HG02970 (cell line): ENCODE measurements around the gene CUL7.
A peak's percentile ranks its signal among the peaks of the same experiment; 100 is the strongest.

Source experiments
- ATAC-seq: cut with Tn5 transposase; IDR thresholded peaks from one replicate; pipeline ENCODE4 v1.9.1; 2021; ENCODE audit warnings: mild to moderate bottlenecking, moderate library complexity, moderate number of reproducible peaks; ENCODE audit not compliant: unreplicated experiment, low FRiP score

Gene CUL7

DNA sequence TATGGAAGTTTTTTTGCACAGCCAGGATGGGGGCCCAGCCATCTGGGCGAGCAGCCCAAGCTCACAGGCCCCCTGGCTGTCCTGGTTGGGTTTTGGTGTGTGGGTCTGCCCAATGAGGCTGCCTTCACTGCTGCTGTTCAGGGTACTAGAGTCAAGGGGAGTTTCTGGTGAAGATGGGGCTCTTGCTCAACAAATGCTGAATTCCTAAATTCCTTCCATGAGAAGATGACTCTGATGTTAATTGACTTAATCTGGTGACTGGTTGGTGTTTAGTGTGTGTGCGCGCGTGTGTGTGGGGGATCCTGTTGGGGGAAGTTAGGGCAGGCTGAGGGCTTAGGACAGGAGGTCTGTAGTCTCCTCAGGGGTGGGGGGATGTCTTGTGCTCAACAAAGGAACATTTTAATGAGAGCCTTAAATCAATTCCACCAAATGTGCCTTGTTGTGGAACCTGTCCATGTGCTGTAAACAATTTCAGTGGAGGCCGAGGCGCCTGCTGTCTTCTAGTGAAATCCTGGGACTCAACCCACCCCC, 24.4 kb upstream of the CUL7 start:
- ATAC-seq = no peak

DNA sequence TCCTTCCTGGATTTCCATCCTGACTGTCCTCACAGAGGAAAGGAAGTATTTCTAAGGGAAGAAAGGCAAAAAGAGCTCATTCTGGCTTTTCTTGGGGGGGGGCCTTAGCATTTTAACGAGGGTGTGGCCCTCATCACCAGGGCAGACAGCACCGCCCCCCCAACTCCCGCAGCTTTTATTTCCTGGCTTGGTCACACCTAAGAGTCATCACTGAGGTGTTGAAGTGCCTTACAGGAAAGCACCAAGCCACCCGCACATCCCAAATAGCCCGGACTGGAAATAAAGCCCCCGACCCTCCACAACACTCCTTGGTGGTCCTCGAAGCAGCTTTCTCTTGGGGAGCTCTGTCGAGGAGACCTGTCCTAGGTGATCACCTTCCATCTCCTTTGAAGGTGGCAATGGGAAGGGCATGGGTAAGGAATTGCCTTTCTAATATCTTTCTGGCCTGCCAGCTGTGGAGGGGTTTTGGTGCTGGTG, 23.7 kb upstream of the CUL7 start:
- no peak for ATAC-seq

DNA sequence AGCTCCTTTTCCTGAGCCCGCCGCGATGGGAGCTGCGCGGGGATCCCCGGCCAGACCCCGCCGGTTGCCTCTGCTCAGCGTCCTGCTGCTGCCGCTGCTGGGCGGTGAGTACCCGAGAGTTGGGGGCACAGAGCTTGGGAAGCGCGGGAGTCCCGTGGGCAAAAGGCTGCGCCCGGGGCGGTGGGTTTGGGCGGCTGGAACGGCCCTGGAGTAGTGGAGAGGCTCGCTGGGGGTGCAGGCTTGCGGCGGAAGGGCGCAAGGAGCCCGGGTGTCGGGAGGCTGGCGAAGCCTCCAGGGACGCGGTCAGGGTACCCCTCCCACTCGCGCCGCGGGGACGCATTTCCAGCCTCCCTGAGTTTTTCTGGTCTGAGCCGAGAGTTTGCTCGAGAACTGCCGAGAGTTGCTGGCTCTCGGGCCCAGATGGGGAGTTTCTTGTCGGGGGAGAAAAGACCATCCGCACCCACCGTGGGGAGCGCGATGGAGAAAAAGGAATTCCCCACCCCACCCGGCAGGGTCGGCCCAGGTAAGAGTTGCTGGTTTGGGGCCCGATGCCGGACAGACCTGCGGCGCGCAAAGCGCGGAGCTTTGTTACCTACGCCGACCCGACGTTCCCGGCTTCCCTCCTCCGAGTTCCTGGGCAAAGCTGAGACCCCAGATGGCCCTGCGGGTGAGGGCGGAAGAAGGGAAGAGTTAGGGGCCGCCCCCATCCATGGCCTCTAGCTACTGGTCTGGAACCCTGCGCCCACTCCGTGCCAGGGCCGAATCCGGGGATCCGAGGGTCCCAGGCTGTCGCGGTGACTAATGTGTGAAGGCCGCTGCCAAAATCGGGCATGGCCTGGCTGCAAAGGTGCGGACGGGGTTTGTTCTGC, 23.0 kb upstream of the CUL7 start:
- no peak for ATAC-seq

- ATAC-seq = no peak
These were observed 22.2 kb upstream of the CUL7 start, which contains the start of gene PTK7 for GRCh38 chr6:43075670-43076463. PTK7 (plus strand) TSS chr6:43076314; CDS start chr6:43076489, 175 bp downstream.

DNA sequence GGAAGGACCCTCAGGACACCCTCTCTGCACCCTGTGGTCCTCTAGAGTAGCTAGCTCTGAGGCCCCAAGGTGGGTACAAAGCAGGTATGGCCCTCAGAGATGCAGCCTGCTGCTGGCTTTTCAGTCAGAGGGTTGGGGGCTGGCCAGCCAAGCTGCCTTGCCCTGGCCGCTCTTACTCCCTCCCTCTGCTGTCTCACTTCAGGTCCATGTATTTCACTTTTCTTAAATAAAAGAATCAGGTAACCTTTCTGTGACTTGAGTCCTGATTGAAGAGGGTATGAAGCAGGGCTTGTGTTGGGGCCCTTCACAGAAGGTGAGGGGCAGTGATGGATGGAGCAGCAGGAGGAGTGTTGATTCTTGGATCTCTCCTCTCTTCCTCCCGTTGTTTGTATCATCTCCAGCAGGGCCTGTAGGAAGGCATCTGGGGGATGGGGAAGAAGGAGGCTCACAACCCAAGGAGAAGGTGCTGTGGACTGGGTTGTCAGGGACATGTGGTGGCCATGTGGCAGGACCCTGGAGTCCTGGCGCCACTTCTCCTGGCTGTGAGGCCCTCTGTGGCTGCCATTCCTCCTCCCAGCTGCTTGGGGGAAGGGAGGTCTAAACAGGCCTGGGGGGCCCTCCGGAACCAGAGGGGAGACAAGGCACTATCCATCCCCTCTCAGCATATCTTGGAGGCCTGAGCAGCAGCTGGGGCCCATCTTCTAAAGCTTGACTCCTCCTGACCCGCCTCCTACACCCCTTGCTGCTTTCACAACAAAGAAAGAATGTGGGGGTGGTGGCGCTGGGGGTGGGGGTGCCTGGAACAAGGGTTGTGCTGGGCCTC, 21.4 kb upstream of the CUL7 start:
- ATAC-seq = no peak

DNA sequence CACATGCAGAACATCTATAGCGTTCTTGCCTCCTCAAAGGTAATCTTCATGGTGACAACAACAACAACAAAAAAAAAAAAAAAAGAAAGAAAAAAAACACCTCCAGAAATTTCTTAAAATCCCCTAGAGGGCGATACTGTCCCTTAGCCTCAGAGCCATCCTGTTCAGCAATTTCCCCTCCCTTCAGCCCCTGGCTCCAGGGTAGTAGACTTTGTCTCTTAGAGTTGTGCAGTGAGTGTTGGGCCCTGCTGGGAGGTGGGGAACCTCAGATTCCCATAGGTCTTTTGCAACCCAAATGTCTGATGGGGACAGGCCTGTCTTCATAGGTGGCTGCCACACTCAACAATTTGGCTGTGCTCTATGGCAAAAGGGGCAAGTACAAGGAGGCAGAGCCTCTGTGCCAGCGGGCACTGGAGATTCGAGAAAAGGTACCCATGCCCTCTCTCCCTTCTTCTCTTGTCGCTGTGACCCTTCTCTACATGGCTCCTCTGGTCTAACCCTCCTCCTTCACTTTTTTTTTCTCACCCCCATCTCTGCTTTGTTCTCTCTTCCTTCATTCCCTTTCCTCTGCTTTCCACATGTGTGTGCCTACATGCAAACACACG, 16.5 kb upstream of the CUL7 start:
- no peak for ATAC-seq

- ATAC-seq = no peak
These were observed 9.2 kb upstream of the CUL7 start for GRCh38 chr6:43062818-43063217.

GRCh38 chr6:43061861-43062260, 8.2 kb upstream of the CUL7 start:
- ATAC-seq = no peak

DNA sequence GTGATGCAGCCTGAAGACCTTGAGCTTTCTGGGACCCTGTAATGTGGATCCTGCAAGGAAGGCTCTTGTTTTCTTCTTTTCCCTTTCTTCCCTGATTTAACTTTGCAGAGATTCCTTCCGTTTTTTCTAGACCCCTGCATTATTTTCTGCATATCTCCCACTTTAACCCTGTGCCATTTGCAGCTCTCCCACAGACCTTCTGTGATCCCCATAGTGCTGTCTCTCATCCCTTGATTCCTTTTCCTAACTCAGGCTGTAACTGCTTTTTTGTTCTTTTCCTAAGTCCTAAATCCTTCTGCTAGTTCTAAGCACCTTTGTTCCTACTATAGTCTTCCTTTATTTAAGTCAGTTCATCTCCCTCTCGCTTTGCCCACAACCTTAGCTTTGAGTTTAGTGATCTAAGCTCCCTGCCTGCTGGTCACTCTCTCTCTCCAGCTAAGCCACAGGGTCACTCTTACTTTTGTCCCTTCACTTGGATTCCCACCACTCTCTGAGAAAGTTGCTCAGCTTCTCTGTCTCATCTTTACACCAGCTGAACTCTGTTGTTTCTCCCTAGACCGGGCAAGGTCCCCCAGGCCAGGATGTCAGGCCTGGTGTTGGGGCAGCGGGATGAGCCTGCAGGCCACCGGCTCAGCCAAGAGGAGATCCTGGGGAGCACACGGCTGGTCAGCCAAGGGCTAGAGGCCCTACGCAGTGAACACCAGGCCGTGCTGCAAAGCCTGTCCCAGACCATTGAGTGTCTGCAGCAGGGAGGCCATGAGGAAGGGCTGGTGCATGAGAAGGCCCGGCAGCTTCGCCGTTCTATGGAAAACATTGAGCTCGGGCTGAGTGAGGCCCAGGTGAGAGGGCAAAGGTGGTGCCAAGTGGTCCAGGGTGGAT, 7.3 kb upstream of the CUL7 start:
- ATAC-seq = no peak

DNA sequence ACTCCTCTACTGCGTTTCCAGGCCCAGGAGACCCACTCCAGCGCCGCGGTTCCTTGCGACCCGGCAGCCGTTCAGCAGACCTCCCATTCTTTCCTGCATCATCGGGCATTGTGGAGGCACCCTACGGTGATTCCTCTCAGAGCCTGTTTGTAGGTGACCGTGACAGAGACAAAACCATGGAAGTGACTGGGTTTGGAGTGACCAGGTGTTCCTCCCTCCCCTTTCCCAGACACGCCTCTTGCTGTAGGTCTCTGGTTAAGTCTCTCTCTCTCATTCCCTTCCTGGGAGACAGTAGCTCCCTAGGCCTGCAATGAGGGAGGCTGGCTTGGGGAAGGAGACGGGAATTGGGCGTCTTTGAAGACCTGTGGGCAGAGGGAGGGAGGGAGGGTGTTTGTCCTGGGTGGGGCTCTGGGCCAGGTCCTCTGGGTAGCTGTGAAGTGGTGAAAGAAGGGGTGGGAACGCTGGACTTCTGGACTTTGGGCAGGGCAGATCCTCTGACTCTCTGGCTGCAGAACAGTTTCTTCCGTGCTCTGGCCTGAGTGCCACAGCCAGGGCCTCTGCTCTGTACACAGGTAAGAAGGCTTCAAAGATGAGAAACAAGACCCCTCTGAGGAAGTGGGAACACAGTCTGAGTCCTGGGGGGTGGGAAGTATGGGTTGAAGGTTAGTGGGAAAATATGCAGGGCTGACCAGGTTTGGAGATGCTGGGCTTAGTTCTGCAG, 6.5 kb upstream of the CUL7 start:
- no peak for ATAC-seq

GRCh38 chr6:43059168-43060033, 5.8 kb upstream of the CUL7 start, which contains the start of the genes KLC4 and MRPL2:
KLC4 (plus strand) TSS chr6:43059631; CDS start chr6:43061336, 1,705 bp downstream.
MRPL2 (minus strand) TSS chr6:43059434; CDS start chr6:43059381, 53 bp downstream.
- ATAC-seq = peak; percentile 91

DNA sequence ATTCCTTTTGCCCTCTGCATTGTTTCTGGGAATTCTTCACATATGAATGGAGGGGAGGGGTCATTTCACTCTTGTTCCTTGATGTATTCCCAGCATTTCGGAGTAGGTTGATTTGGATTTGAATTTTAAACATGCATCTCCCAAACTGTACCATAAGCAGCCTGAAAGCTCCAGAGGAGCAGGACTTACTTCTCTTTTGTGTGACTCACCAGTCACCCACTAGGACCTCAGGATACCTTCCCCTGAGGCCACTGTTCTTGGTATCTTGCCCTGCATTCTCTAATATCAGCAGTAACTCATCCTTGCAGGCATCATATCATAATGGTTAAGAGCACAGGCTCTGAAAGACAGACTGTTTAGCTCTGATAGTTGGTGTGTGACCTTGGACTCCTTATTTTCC, 4.9 kb upstream of the CUL7 start:
- ATAC-seq = no peak

DNA sequence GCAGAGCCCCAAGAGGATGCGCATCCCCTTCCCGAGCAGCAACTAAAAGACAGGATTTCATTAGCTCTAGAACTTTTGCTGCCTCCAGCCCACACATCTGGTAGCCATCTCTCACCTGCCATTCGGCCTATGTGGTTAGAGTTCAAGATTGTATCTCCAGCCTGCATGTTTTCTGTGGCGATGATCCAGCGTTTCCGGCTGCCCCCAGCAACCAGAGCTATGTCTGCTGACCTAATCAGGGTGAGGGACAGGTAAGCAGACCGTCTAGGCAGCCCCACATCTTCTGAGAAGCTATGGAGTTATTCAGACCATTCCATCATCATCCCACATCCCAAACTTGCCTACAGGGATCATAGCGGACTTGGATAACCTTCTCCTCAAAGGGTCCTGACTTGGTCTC, 2.3 kb upstream of the CUL7 start:
- ATAC-seq = no peak

GRCh38 chr6:43054206-43054943, 724 bp upstream of the CUL7 start:
- ATAC-seq = no peak

DNA sequence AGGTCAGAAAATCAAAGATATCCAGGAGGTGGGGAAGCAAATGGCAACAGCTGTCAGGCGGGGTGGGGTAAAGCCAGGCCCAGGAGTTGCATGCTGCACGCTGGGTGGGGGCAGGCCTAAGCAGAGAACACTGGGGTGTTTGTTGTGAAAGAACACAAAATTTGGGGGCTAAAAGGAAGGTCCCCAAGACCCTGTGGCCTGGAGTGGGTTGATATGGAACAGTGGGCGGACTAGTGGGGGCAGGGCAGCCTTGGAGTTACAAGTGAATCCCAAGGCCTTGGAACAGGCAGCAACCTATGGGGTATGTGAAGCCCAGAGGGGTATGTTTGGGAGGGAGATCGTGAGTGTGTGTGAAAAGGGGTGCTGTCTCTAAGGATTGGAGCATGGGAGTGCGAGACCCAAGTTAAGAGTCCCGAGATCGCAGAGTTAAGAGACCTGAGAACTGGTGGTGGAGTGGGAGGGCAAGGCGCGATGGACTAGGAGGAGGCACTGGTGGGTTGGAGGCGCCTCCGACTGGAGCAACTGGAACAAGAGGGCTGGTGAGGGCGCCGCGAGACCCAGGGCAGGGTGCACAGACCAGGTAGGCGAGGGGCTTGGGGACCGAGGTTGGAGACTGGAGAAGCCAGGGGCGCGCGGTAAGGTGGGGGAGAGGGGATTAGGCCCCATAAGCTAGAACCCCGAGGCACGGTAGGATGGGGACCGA, 658 bp downstream of the CUL7 start:
- ATAC-seq = no peak
